Parathyroid adenoma (tissue), 2 donors: ENCODE measurements around the gene BANP.

Source experiments
- H2AFZ ChIP-seq: fragments of 300-600 bp; sonication (generic); one replicate; pipeline ENCODE4 v1.7.0; 2017; ENCODE audit warnings: antibody characterized with exemption, mild to moderate bottlenecking
- H3K27ac ChIP-seq: fragments of 300-600 bp; sonication (generic); one replicate; pipeline ENCODE4 v1.7.0; 2017
- H3K27me3 ChIP-seq: fragments of 300-600 bp; sonication (generic); one replicate; pipeline ENCODE4 v1.7.0; 2017; ENCODE audit warnings: low read length; ENCODE audit not compliant: control insufficient read depth, insufficient read depth
- H3K36me3 ChIP-seq: fragments of 300-600 bp; sonication (generic); one replicate; pipeline ENCODE4 v1.7.0; 2017; ENCODE audit warnings: low read length; ENCODE audit not compliant: control insufficient read depth, insufficient read depth
- H3K4me1 ChIP-seq: fragments of 300-600 bp; sonication (generic); one replicate; pipeline ENCODE4 v1.7.0; 2017; ENCODE audit warnings: control low read depth
- H3K4me2 ChIP-seq: fragments of 300-600 bp; sonication (generic); one replicate; pipeline ENCODE4 v1.7.0; 2017; ENCODE audit warnings: low read length
- H3K4me3 ChIP-seq: fragments of 300-600 bp; sonication (generic); one replicate; pipeline ENCODE4 v1.7.0; 2017; ENCODE audit warnings: low read depth, low read length
- H3K79me2 ChIP-seq: fragments of 300-600 bp; sonication (generic); one replicate; pipeline ENCODE4 v1.7.0; 2017; ENCODE audit warnings: control low read depth
- H3K9ac ChIP-seq: fragments of 300-600 bp; sonication (generic); one replicate; pipeline ENCODE4 v1.7.0; 2017; ENCODE audit warnings: mild to moderate bottlenecking
- H3K9me3 ChIP-seq: fragments of 300-600 bp; sonication (generic); one replicate; pipeline ENCODE4 v1.7.0; 2017; ENCODE audit warnings: low read length; ENCODE audit not compliant: control insufficient read depth
- TF ChIP-seq, protein P1 (sequence below): fragments of 300-600 bp; sonication (generic); IDR thresholded peaks from one replicate; pipeline ENCODE4 v1.7.0; 2017; ENCODE audit warnings: antibody characterized with exemption, mild to moderate bottlenecking
- donor health status: primary hyperparathyroidism.

Gene BANP

DNA sequence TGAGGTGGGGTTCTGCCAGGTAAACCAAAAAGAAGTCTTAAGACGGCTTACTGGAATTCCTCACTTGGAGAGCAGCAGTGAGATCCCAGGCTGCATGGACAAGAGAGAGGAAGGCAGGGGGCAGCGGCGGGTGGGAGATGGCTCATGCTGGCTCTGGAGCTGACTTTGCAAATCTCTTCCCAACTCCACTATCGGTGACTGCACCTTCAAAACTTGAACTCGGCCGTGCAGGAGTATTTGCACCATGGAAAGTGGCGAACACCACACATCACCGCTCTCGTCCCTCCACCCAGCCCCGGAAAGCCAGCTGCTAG lies 31.6 kb upstream of the BANP start:
- Histone ChIP-seq H3K27ac (no peak overlapping the region), H2AFZ (no peak overlapping the region), H3K9me3 (no peaks in the 10 kb centered on the region), H3K4me1 (peaks cover 5% of the 10 kb centered on the region), H3K9ac (no peak overlapping the region), H3K27me3 (no peaks in the 10 kb centered on the region), H3K4me2 (no peak overlapping the region), H3K4me3 (no peak overlapping the region), H3K79me2 (no peaks in the 10 kb centered on the region), H3K36me3 (no peaks in the 10 kb centered on the region)
- TF ChIP-seq, protein P1, sequence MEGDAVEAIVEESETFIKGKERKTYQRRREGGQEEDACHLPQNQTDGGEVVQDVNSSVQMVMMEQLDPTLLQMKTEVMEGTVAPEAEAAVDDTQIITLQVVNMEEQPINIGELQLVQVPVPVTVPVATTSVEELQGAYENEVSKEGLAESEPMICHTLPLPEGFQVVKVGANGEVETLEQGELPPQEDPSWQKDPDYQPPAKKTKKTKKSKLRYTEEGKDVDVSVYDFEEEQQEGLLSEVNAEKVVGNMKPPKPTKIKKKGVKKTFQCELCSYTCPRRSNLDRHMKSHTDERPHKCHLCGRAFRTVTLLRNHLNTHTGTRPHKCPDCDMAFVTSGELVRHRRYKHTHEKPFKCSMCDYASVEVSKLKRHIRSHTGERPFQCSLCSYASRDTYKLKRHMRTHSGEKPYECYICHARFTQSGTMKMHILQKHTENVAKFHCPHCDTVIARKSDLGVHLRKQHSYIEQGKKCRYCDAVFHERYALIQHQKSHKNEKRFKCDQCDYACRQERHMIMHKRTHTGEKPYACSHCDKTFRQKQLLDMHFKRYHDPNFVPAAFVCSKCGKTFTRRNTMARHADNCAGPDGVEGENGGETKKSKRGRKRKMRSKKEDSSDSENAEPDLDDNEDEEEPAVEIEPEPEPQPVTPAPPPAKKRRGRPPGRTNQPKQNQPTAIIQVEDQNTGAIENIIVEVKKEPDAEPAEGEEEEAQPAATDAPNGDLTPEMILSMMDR = no peak

DNA sequence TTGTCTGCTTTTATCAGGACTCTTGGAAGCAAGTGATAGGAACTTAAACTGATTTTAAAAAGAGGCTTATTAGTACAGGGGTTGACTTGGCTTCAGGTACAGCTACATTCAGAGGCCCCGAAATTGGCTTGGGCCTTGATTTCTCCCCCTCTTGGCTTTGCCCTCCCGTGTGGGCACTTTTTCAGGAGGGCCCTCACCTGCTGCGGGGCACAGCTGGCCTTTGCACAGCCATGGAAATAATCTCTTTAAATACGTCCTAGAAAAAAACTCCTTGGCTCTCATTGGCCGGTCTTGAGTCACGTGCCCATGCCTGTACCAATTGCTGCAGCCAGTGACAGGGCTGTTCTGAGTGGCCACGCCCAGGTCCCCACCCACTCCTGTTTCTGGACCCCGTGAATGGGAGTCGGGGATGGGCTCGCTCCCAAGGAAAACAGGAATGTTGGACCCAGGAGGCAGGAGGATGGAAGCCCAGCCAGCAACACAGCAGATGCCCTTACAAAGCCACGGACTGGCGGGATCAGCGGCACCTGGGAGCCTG lies 29.9 kb upstream of the BANP start:
- Histone ChIP-seq H3K27me3 (no peaks in the 10 kb centered on the region), H3K27ac (no peak overlapping the region), H3K4me1 (peaks cover 13% of the 10 kb centered on the region), H3K79me2 (no peaks in the 10 kb centered on the region), H2AFZ (no peak overlapping the region), H3K9me3 (no peaks in the 10 kb centered on the region), H3K36me3 (no peaks in the 10 kb centered on the region), H3K4me2 (no peak overlapping the region), H3K9ac (no peak overlapping the region), H3K4me3 (no peak overlapping the region)
- TF ChIP-seq, protein P1 = no peak

DNA sequence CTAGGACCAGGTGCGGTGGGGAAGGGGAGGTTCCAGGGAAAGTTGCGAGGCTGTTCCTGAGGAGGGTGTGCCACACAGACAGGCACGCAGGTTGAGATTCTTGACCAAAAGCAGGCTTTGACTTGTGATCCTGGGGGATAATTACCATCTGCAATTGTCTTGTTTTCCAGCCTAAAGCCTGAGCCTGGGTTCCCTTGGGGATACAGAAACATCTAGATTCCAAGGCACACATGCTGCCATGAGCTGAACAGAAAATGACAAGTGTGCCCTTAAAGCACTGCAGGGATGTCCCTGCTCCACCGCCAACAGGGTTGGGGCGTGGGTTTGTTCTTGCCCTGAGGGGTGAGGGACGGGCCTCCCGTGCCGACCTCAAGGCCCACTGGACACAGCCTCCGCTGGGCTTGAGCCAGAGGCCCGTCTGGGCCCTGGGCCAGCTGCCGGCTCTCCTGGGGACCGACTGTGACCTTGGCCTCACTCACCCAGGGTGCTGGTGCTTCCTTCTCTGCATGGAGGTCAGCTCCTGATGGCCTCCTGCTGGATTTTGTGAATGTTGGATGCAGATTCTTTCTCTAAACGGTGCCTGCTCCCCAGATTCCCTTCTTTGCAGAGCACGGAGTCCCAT lies 28.9 kb upstream of the BANP start:
- Histone ChIP-seq H3K9ac (no peak overlapping the region), H3K27ac (no peak overlapping the region)

DNA sequence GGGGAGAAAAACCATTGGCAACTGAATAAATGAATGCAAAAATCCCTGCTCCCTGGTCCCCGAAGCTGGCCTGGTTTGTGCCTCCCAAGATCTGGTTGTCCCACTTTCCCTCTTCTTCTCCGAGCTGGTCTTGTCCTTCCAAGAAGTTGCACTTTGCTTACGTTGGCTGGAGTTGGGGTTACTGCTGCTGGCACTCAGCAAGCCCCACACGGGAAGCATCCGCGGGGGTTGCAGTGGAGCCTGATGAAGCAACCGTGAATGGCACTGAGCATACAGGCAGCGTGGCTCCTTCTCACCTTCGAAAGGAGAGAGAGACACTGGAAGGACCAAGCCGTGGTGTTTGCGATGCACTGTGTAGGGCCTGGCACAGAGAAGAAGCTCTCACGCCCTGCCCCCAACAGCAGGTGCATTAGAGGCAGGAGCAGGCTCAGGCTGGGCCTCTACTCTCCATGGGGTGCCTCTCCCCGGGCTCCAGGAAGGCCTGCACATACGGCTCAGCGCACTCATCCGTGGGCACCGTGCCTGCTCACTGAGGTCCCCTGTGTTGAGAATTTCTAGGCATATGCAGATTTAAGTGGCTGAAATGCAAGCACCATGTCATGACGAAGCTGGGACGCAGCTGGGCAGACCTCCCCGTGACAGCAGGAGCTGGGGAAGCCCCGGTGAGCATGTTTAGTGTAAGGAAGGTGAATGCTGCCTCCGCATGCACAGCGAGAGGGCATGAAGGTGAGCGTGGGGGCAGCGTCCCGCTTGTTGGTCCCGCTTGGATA lies 27.0 kb upstream of the BANP start:
- no peak overlapping the region for H3K4me3 ChIP-seq
- no peaks in the 10 kb centered on the region for H3K27me3 ChIP-seq
- H3K36me3 ChIP-seq = no peaks in the 10 kb centered on the region
- no peak overlapping the region for H3K27ac ChIP-seq
- no peaks in the 10 kb centered on the region for H3K79me2 ChIP-seq
- peaks cover 13% of the 10 kb centered on the region for H3K4me1 ChIP-seq
- no peaks in the 10 kb centered on the region for H3K9me3 ChIP-seq
- TF ChIP-seq, protein P1 = no peak
- H3K9ac ChIP-seq = no peak overlapping the region
- no peak overlapping the region for H2AFZ ChIP-seq
- no peak overlapping the region for H3K4me2 ChIP-seq

More for the DNA sequence above, 28.9 kb upstream of the BANP start:
- H3K4me2 ChIP-seq = no peak overlapping the region
- no peaks in the 10 kb centered on the region for H3K27me3 ChIP-seq
- no peaks in the 10 kb centered on the region for H3K79me2 ChIP-seq
- H3K36me3 ChIP-seq = no peaks in the 10 kb centered on the region
- TF ChIP-seq, protein P1 = no peak
- H3K4me3 ChIP-seq = no peak overlapping the region
- peak overlapping the region; percentile 38 for H2AFZ ChIP-seq
- no peaks in the 10 kb centered on the region for H3K9me3 ChIP-seq
- peaks cover 13% of the 10 kb centered on the region for H3K4me1 ChIP-seq
